T-cell (primary cell): ENCODE measurements around the gene ATP1A3. TPM values are rescaled to one million over a fixed set of nuclear protein-coding genes. Genes with fewer than 3 reads are reported as not detected.

ENCODE experiments used
- ATAC-seq, 4 experiments: fragments of 200-7000 bp in 3 of 4; fragments of 150-1000 bp in 1 of 4; cut with Tn5 transposase; replicated peaks in 1 of 4; 1 replicate in 3 of 4; 2 replicates in 1 of 4; pipeline ENCODE4 v1.10.0; 2021; ENCODE audit warnings: moderate library complexity in 3 of 4, mild to moderate bottlenecking in 2 of 4, moderate number of reproducible peaks in 1 of 4
- CTCF ChIA-PET, 2 donors: fragments of 300-600 bp; sonication (Branson Sonifier 250); formaldehyde crosslinking; loops; one replicate each; lab custom pipeline; 2022; ENCODE audit warnings: antibody characterized with exemption in 2 of 2; lab: Charles Lee
- POLR2A ChIA-PET, 2 donors: fragments of 300-600 bp; sonication (Branson Sonifier 250); formaldehyde crosslinking; loops; one replicate each; lab custom pipeline; 2022; ENCODE audit warnings: antibody characterized with exemption in 2 of 2; lab: Charles Lee
- DNase-seq, 35 experiments: peaks; one replicate each; pipeline versions ENCODE4 v3.0.0 to v3.0.0-alpha.2; 2013 to 2023
- H3K27ac ChIP-seq: one replicate; pipeline ENCODE4 v1.5.1; 2013; ENCODE audit warnings: low read length
- H3K27me3 ChIP-seq, 2 experiments: replicated peaks in 1 of 2; 1 replicate in 1 of 2; 2 replicates in 1 of 2; pipeline versions ENCODE4 v1.6.1 to v1.7.0; 2013; ENCODE audit warnings: low read length in 1 of 2, mixed read lengths in 1 of 2; ENCODE audit not compliant: control insufficient read depth in 2 of 2, insufficient read depth in 2 of 2; ENCODE audit errors: extremely low read depth in 1 of 2
- H3K36me3 ChIP-seq, 2 donors: 1 replicate in 1 of 2; 2 replicates in 1 of 2; pipeline versions ENCODE4 v1.6.1 to v1.7.0; 2013; ENCODE audit warnings: low read length in 1 of 2; ENCODE audit not compliant: control insufficient read depth in 2 of 2, insufficient read depth in 1 of 2; ENCODE audit errors: extremely low read depth in 1 of 2
- H3K4me1 ChIP-seq, 2 experiments: 1 replicate in 1 of 2; 2 replicates in 1 of 2; pipeline versions ENCODE4 v1.6.1 to v1.7.0; 2013; ENCODE audit warnings: low read length in 2 of 2, mixed read lengths in 1 of 2; ENCODE audit not compliant: insufficient read depth in 2 of 2, control insufficient read depth in 1 of 2; ENCODE audit errors: extremely low read depth in 1 of 2
- H3K4me3 ChIP-seq, 2 donors: 1 replicate in 1 of 2; 2 replicates in 1 of 2; pipeline versions ENCODE4 v1.5.1 to v1.7.0; 2013; ENCODE audit warnings: mild to moderate bottlenecking in 2 of 2, low read length in 1 of 2, moderate library complexity in 1 of 2; ENCODE audit not compliant: control insufficient read depth in 1 of 2; ENCODE audit errors: extremely low read depth in 1 of 2
- H3K9me3 ChIP-seq: 2 replicates; pipeline ENCODE4 v1.7.0; 2013
- H3K27ac Mint-ChIP-seq, 2 donors: one replicate each; pipeline ENCODE4 v1.8.0; 2020 to 2021; ENCODE audit warnings: mild to moderate bottlenecking in 2 of 2, mixed read lengths in 2 of 2
- H3K27me3 Mint-ChIP-seq, 2 donors: one replicate each; pipeline ENCODE4 v1.8.0; 2021 to 2022; ENCODE audit warnings: mixed read lengths in 2 of 2
- H3K36me3 Mint-ChIP-seq: one replicate; pipeline ENCODE4 v1.8.0; 2021; ENCODE audit warnings: mixed read lengths
- H3K4me1 Mint-ChIP-seq, 3 donors: one replicate each; pipeline ENCODE4 v1.8.0; 2020 to 2022; ENCODE audit warnings: mixed read lengths in 3 of 3, mild to moderate bottlenecking in 1 of 3
- H3K4me3 Mint-ChIP-seq, 3 donors: one replicate each; pipeline ENCODE4 v1.8.0; 2020 to 2022; ENCODE audit warnings: mild to moderate bottlenecking in 3 of 3, mixed read lengths in 3 of 3, moderate library complexity in 3 of 3
- H3K9me3 Mint-ChIP-seq, 3 donors: one replicate each; pipeline ENCODE4 v1.8.0; 2020 to 2022; ENCODE audit warnings: mixed read lengths in 3 of 3
- WGBS: methylation state at CpG from one replicate; pipeline ENCODE4 v1.1.5; 2013; ENCODE audit warnings: missing lambda C conversion rate; ENCODE audit not compliant: insufficient coverage; 5-methylcytosine and 5-hydroxymethylcytosine counted together
- total RNA-seq, 35 experiments: library from RNA in 6 of 35; stranded (reverse) in 6 of 35; fragments of 120-200 nt in 1 of 35; gene quantifications; one replicate each; pipeline versions ENCODE4 v1.2.1 to v1.2.4 and lab custom pipeline; 2013 to 2026

The ATP1A3 gene
- total RNA-seq, 5 donors from 2014 or later (not counting 1 experiment from before 2014, with no cell fraction given): 4.3 to 14.4 (median 6.3) TPM

GRCh38 chr19:41922585-41922984, 71.4 kb downstream of the ATP1A3 start:
- Mint-ChIP-seq H3K36me3 (peaks cover 4% of the 10 kb centered on the region), H3K27me3 (peaks cover 8% of the 10 kb centered on the region in 2 donors), H3K27ac (no peak overlapping the region), H3K4me3 (peak overlapping the region in 1 of 3 donors; percentile 14), H3K4me1 (peaks cover 14 to 21% (median 17%) of the 10 kb centered on the region in 3 donors), H3K9me3 (no peaks in the 10 kb centered on the region)
- H3K9me3 ChIP-seq: no peaks in the 10 kb centered on the region
- ATAC-seq (no peak), DNase-seq (no peak)
- H3K4me3 ChIP-seq: no peak overlapping the region
- H3K36me3 ChIP-seq: no peaks in the 10 kb centered on the region
- H3K4me1 ChIP-seq: peaks cover 10 to 31% of the 10 kb centered on the region in 2 experiments
- peaks cover 11 to 57% of the 10 kb centered on the region in 2 experiments for H3K27me3 ChIP-seq
- no peak overlapping the region for H3K27ac ChIP-seq
- WGBS: 76% methylated on average over 9 of the region's 18 CpGs
- ChIA-PET POLR2A (no interaction called here), CTCF (no interaction called here)

- WGBS: 65% methylated on average over 13 of the region's 22 CpGs
- H3K4me1 ChIP-seq: peaks cover 10 to 25% of the 10 kb centered on the region in 2 experiments
- peaks cover 12 to 59% of the 10 kb centered on the region in 2 experiments for H3K27me3 ChIP-seq
- H3K27ac ChIP-seq: no peak overlapping the region
- DNase-seq (no peak), ATAC-seq (peak in 1 of 4 experiments; percentile 23)
- Mint-ChIP-seq H3K27ac (peak overlapping the region in 1 of 2 donors; percentile 31), H3K36me3 (peaks cover 4% of the 10 kb centered on the region), H3K27me3 (peaks cover 8% of the 10 kb centered on the region in 2 donors), H3K9me3 (no peaks in the 10 kb centered on the region), H3K4me1 (peaks cover 14 to 21% (median 17%) of the 10 kb centered on the region in 3 donors), H3K4me3 (peak overlapping the region in 2 of 3 donors; percentile 14 to 33)
- CTCF ChIA-PET: interaction anchor here in 1 of 2 donors (0.6 kb wide), 1 partner anchor 46 kb away, joined by 3 read pairs; no protein-coding TSS in a partner anchor
- no peak overlapping the region for H3K4me3 ChIP-seq
- no peaks in the 10 kb centered on the region for H3K36me3 ChIP-seq
- no peaks in the 10 kb centered on the region for H3K9me3 ChIP-seq
- POLR2A ChIA-PET: no interaction called here
Observed at GRCh38 chr19:41921577-41922576, 72.2 kb downstream of the ATP1A3 start.

GRCh38 chr19:41920882-41921576, 73.0 kb downstream of the ATP1A3 start:
- Mint-ChIP-seq H3K27ac (peak overlapping the region in 1 of 2 donors; percentile 31), H3K27me3 (peaks cover 8% of the 10 kb centered on the region in 2 donors), H3K4me1 (peaks cover 14 to 21% (median 17%) of the 10 kb centered on the region in 3 donors), H3K36me3 (peaks cover 4% of the 10 kb centered on the region), H3K4me3 (peak overlapping the region in 2 of 3 donors; percentile 14 to 33), H3K9me3 (no peaks in the 10 kb centered on the region)
- ChIA-PET CTCF (interaction anchor here in 1 of 2 donors (0.6 kb wide), 1 partner anchor 46 kb away, joined by 3 read pairs; no protein-coding TSS in a partner anchor), POLR2A (no interaction called here)
- Histone ChIP-seq H3K27me3 (peaks cover 15 to 67% of the 10 kb centered on the region in 2 experiments), H3K4me3 (no peak overlapping the region), H3K36me3 (no peaks in the 10 kb centered on the region), H3K27ac (no peak overlapping the region), H3K4me1 (peaks cover 14 to 33% of the 10 kb centered on the region in 2 experiments), H3K9me3 (no peaks in the 10 kb centered on the region)
- 58% methylated on average over 11 of the region's 26 CpGs for WGBS
- no peak for DNase-seq
- ATAC-seq: no peak

GRCh38 chr19:41919948-41920712, 73.9 kb downstream of the ATP1A3 start:
- WGBS: 98% methylated on average over 32 of the region's 33 CpGs
- Mint-ChIP-seq H3K4me3 (no peak overlapping the region), H3K4me1 (peaks cover 14 to 21% (median 17%) of the 10 kb centered on the region in 3 donors), H3K36me3 (peaks cover 4% of the 10 kb centered on the region), H3K27ac (no peak overlapping the region), H3K27me3 (peaks cover 8% of the 10 kb centered on the region in 2 donors), H3K9me3 (no peaks in the 10 kb centered on the region)
- Histone ChIP-seq H3K4me1 (peaks cover 20 to 42% of the 10 kb centered on the region in 2 experiments), H3K4me3 (no peak overlapping the region), H3K9me3 (no peaks in the 10 kb centered on the region), H3K27ac (no peak overlapping the region), H3K36me3 (no peaks in the 10 kb centered on the region), H3K27me3 (peaks cover 15 to 74% of the 10 kb centered on the region in 2 experiments)
- DNase-seq: no peak
- CTCF ChIA-PET: no interaction called here
- ATAC-seq: no peak
- POLR2A ChIA-PET: no interaction called here

- ChIA-PET POLR2A (interaction anchor here in 1 of 2 donors (0.6 kb wide), 1 partner anchor 10 kb away, joined by 5 read pairs; no protein-coding TSS in a partner anchor), CTCF (no interaction called here)
- Mint-ChIP-seq H3K27me3 (peaks cover 11 to 12% of the 10 kb centered on the region in 2 donors), H3K4me1 (peaks cover 20 to 31% (median 21%) of the 10 kb centered on the region in 3 donors), H3K27ac (no peak overlapping the region), H3K9me3 (no peaks in the 10 kb centered on the region), H3K4me3 (no peak overlapping the region), H3K36me3 (peaks cover 4% of the 10 kb centered on the region)
- peaks cover 26 to 53% of the 10 kb centered on the region in 2 experiments for H3K4me1 ChIP-seq
- no peak for ATAC-seq
- H3K27ac ChIP-seq: no peak overlapping the region
- H3K4me3 ChIP-seq: no peak overlapping the region
- DNase-seq: no peak
- H3K27me3 ChIP-seq: peaks cover 15 to 83% of the 10 kb centered on the region in 2 experiments
- no peaks in the 10 kb centered on the region for H3K36me3 ChIP-seq
- H3K9me3 ChIP-seq: no peaks in the 10 kb centered on the region
- WGBS: 92% methylated on average over 5 of the region's 5 CpGs
Observed at GRCh38 chr19:41918653-41919244, 75.3 kb downstream of the ATP1A3 start.
